ENCODE results near the gene ZNF157. TPM values are rescaled to one million over a fixed set of nuclear protein-coding genes. Genes with fewer than 3 reads are reported as not detected.
"Not testable (repeated sequence)": the region's sequence is repeated elsewhere in the genome, so short reads cannot be mapped to it uniquely, and the experiment has no call there.

Gene ZNF157
- total RNA-seq, 1 donor from 2014 or later: 2.9 TPM

DNA sequence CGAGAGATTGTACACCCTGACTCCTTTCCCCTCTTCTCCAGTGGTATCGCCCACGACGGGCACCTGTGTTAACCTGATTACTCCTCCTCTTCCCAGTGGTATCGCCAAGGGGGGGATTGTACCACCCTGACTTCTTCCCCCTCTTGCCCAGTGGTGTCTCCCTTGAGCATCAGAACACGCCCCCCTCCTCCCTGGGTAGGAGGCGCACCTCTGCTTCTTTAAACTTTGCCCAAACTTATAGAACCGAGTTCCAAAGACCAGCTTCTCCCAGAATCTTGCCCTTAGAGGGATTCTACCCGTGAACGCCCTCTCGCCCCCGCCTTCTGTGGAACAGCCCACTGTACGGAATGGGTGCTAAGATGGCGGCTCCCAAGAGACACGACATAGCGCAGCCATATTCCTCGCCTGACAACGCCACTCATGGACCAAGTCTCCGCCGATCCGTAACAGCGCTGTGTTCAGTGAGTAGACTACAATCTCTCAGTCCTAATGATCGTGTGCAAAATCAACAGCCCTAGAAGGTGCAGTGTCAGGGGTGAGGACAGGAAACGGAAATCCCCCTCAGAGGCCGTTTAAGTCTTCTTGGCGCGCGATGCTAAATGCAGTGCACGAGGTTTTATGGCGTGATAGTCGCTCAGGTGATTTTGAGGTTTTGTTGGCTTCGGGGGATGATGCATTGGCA, 4.2 kb upstream of the ZNF157 start:
- Mint-ChIP-seq H3K27me3 (ENCODE audit: unreplicated experiment) (peaks cover 2% of the 10 kb centered on the region), H3K4me3 (ENCODE audit: unreplicated experiment) (peak overlapping the region; percentile 92), H3K27ac (ENCODE audit: unreplicated experiment) (peak overlapping the region; percentile 90), H3K36me3 (ENCODE audit: unreplicated experiment) (no peaks in the 10 kb centered on the region), H3K4me1 (ENCODE audit: low read depth, unreplicated experiment) (peaks cover 10% of the 10 kb centered on the region), H3K9me3 (ENCODE audit: unreplicated experiment) (no peaks in the 10 kb centered on the region)
- TF ChIP-seq, protein P1, sequence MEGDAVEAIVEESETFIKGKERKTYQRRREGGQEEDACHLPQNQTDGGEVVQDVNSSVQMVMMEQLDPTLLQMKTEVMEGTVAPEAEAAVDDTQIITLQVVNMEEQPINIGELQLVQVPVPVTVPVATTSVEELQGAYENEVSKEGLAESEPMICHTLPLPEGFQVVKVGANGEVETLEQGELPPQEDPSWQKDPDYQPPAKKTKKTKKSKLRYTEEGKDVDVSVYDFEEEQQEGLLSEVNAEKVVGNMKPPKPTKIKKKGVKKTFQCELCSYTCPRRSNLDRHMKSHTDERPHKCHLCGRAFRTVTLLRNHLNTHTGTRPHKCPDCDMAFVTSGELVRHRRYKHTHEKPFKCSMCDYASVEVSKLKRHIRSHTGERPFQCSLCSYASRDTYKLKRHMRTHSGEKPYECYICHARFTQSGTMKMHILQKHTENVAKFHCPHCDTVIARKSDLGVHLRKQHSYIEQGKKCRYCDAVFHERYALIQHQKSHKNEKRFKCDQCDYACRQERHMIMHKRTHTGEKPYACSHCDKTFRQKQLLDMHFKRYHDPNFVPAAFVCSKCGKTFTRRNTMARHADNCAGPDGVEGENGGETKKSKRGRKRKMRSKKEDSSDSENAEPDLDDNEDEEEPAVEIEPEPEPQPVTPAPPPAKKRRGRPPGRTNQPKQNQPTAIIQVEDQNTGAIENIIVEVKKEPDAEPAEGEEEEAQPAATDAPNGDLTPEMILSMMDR (IDR thresholded peaks at IDR 0.05; ENCODE audit: partially characterized antibody, unreplicated experiment): no peak
- DNase-seq: peak; percentile 66

DNA sequence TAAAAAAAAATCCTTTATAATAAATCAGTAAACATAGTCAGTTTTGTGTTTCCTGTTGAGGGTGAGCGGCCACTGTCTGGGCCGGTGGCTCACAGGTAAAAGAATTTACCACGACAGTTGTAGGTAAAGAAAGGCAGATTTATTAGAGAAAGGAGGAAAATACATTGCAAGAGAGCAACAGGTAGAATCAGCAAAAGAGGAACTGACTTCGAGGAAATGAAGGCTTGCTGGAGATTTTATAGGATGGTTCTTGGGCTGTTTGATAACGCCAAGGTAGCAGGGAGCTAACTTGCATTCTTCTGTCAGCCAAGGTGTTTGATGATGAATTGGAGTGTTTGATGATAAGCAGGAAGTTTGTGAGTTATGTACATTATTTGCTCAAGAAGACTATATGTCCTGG, 2.8 kb downstream of the ZNF157 start:
- H3K9me3 Mint-ChIP-seq (ENCODE audit: unreplicated experiment): no peaks in the 10 kb centered on the region
- H3K27ac Mint-ChIP-seq (ENCODE audit: unreplicated experiment): no peak overlapping the region
- no peak for DNase-seq
- no peak overlapping the region for H3K4me3 Mint-ChIP-seq (ENCODE audit: unreplicated experiment)
- no peaks in the 10 kb centered on the region for H3K36me3 Mint-ChIP-seq (ENCODE audit: unreplicated experiment)
- H3K4me1 Mint-ChIP-seq (ENCODE audit: low read depth, unreplicated experiment): no peaks in the 10 kb centered on the region
- TF ChIP-seq, protein P1 (IDR thresholded peaks at IDR 0.05; ENCODE audit: partially characterized antibody, unreplicated experiment): no peak
- no peaks in the 10 kb centered on the region for H3K27me3 Mint-ChIP-seq (ENCODE audit: unreplicated experiment)

DNA sequence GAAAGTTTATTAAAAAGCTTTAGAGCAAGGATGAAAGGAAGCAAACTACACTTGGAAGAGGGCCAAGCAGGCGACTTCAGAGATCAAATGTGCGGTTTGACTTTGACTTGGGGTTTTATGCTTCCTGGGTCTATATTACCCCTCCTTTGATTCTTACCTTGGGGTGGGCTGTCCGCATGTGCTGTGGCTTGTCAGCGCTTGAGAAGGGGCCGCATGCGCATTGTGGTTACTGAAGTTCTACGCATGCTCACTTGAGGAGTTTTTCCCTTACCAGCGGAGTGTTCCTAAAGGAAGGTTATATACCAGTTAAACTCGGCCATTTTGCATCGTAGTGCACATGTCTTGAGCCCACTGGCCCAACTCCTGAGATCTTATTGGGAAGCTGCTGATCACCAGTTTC, 9.9 kb downstream of the ZNF157 start:
- H3K9me3 Mint-ChIP-seq (ENCODE audit: unreplicated experiment): no peaks in the 10 kb centered on the region
- no peak overlapping the region for H3K27ac Mint-ChIP-seq (ENCODE audit: unreplicated experiment)
- no peaks in the 10 kb centered on the region for H3K4me1 Mint-ChIP-seq (ENCODE audit: low read depth, unreplicated experiment)
- H3K27me3 Mint-ChIP-seq (ENCODE audit: unreplicated experiment): no peaks in the 10 kb centered on the region
- H3K36me3 Mint-ChIP-seq (ENCODE audit: unreplicated experiment): no peaks in the 10 kb centered on the region
- no peak for DNase-seq
- TF ChIP-seq, protein P1 (IDR thresholded peaks at IDR 0.05; ENCODE audit: partially characterized antibody, unreplicated experiment): no peak
- no peak overlapping the region for H3K4me3 Mint-ChIP-seq (ENCODE audit: unreplicated experiment)

DNA sequence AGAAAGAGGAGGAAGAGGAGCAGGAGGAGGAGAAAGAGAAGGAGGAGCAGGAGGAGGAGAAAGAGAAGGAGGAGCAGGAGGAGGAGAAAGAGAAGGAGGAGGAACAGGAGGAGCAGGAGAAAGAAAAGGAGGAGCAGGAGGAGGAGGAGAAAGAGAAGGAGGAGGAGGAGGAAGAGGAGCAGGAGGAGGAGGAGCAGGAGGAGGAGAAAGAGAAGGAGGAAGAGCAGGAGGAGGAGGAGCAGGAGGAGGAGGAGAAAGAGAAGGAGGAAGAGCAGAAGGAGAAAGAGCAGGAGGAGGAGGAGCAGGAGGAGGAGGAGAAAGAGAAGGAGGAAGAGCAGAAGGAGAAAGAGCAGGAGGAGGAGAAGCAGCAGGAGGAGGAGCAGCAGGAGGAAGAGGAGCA, 10.5 kb downstream of the ZNF157 start:
- not testable (repeated sequence) for H3K4me3 Mint-ChIP-seq (ENCODE audit: unreplicated experiment); H3K9me3 Mint-ChIP-seq (ENCODE audit: unreplicated experiment); H3K4me1 Mint-ChIP-seq (ENCODE audit: low read depth, unreplicated experiment); DNase-seq; H3K36me3 Mint-ChIP-seq (ENCODE audit: unreplicated experiment); H3K27ac Mint-ChIP-seq (ENCODE audit: unreplicated experiment); H3K27me3 Mint-ChIP-seq (ENCODE audit: unreplicated experiment)

DNA sequence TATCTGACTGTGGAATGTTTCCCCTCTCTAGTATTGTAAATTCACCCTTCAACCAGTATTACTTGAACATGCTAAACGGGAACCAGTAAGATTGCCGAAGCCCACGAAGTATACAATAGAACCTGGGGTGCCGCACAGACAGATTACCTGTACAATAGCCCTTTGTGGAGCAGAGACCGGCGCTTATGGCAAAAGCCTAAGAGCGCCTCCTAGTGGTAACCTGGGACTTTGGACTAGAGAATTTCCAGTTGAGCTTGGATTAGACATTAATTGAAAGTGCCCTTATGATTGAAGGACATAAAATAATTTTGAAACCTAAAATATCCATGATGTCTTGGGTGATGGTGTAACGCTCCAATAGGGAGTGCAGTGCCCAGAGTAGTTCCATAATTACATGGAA, 14.1 kb downstream of the ZNF157 start:
- Mint-ChIP-seq H3K27me3 (ENCODE audit: unreplicated experiment) (no peaks in the 10 kb centered on the region), H3K4me1 (ENCODE audit: low read depth, unreplicated experiment) (no peaks in the 10 kb centered on the region), H3K27ac (ENCODE audit: unreplicated experiment) (no peak overlapping the region), H3K9me3 (ENCODE audit: unreplicated experiment) (no peaks in the 10 kb centered on the region), H3K4me3 (ENCODE audit: unreplicated experiment) (no peak overlapping the region), H3K36me3 (ENCODE audit: unreplicated experiment) (no peaks in the 10 kb centered on the region)
- peak; percentile 52 for DNase-seq
- TF ChIP-seq, protein P1 (IDR thresholded peaks at IDR 0.05; ENCODE audit: partially characterized antibody, unreplicated experiment): peak; percentile 71
